HEK293 (cell line): Measurements from ENCODE around the gene HSF5.

Experiments used
- BCL6B ChIP-seq: fragments of 450-650 bp; formaldehyde crosslinking; IDR thresholded peaks from 2 replicates; pipeline ENCODE4 v1.5.1; 2017; ENCODE audit warnings: missing biosample characterization, missing genetic modification characterization
- HOXD13 ChIP-seq: sonication (generic); formaldehyde crosslinking; IDR thresholded peaks from 2 replicates; pipeline ENCODE4 v1.8.0; 2022; ENCODE audit warnings: missing genetic modification reagents, borderline replicate concordance
- KLF1 ChIP-seq: fragments of 450-650 bp; formaldehyde crosslinking; IDR thresholded peaks from 2 replicates; pipeline ENCODE4 v1.5.1; 2016; ENCODE audit warnings: missing biosample characterization, missing genetic modification characterization
- KLF10 ChIP-seq: fragments of 450-650 bp; IDR thresholded peaks from 2 replicates; pipeline ENCODE4 v1.5.1; 2018; ENCODE audit warnings: missing biosample characterization, mild to moderate bottlenecking, missing genetic modification characterization
- KLF7 ChIP-seq: fragments of 450-650 bp; formaldehyde crosslinking; IDR thresholded peaks from 2 replicates; pipeline ENCODE4 v1.5.1; 2016; ENCODE audit warnings: missing biosample characterization, missing genetic modification characterization, borderline replicate concordance
- REST ChIP-seq: fragments of 450-650 bp; formaldehyde crosslinking; IDR thresholded peaks from 2 replicates; pipeline ENCODE4 v1.5.1; 2016; ENCODE audit warnings: missing biosample characterization, missing genetic modification characterization
- SCRT1 ChIP-seq: fragments of 450-650 bp; formaldehyde crosslinking; IDR thresholded peaks from 2 replicates; pipeline ENCODE4 v1.5.1; 2016; ENCODE audit warnings: missing biosample characterization, missing genetic modification characterization, borderline replicate concordance
- TSHZ1 ChIP-seq: fragments of 450-650 bp; formaldehyde crosslinking; IDR thresholded peaks from 2 replicates; pipeline ENCODE4 v1.5.1; 2016; ENCODE audit warnings: missing biosample characterization, missing genetic modification characterization, borderline replicate concordance
- ZNF112 ChIP-seq: fragments of 450-650 bp; formaldehyde crosslinking; IDR thresholded peaks from 2 replicates; pipeline ENCODE4 v1.5.0; 2017; ENCODE audit warnings: missing biosample characterization, missing genetic modification characterization
- ZNF114 ChIP-seq: fragments of 450-650 bp; formaldehyde crosslinking; IDR thresholded peaks from 2 replicates; pipeline ENCODE4 v1.5.0; 2017; ENCODE audit warnings: missing biosample characterization, missing genetic modification characterization
- ZNF155 ChIP-seq: fragments of 450-650 bp; formaldehyde crosslinking; IDR thresholded peaks from 2 replicates; pipeline ENCODE4 v1.5.1; 2016; ENCODE audit warnings: missing biosample characterization, missing genetic modification characterization
- ZNF169 ChIP-seq: fragments of 450-650 bp; formaldehyde crosslinking; IDR thresholded peaks from 2 replicates; pipeline ENCODE4 v1.5.1; 2016; ENCODE audit warnings: missing biosample characterization, missing genetic modification characterization
- ZNF18 ChIP-seq: fragments of 450-650 bp; formaldehyde crosslinking; IDR thresholded peaks from 2 replicates; pipeline ENCODE4 v1.5.1; 2016; ENCODE audit warnings: missing biosample characterization, missing genetic modification characterization
- ZNF24 ChIP-seq: fragments of 450-650 bp; formaldehyde crosslinking; IDR thresholded peaks from 2 replicates; pipeline ENCODE4 v1.5.1; 2016; ENCODE audit warnings: missing biosample characterization, missing genetic modification characterization
- ZNF26 ChIP-seq: fragments of 450-650 bp; formaldehyde crosslinking; IDR thresholded peaks from 2 replicates; pipeline ENCODE4 v1.5.1; 2016; ENCODE audit warnings: missing biosample characterization, missing genetic modification characterization
- ZNF266 ChIP-seq: fragments of 450-650 bp; formaldehyde crosslinking; IDR thresholded peaks from 2 replicates; pipeline ENCODE4 v1.5.1; 2016; ENCODE audit warnings: missing biosample characterization, missing genetic modification characterization, low read depth
- ZNF324 ChIP-seq: fragments of 450-650 bp; formaldehyde crosslinking; IDR thresholded peaks from 2 replicates; pipeline ENCODE4 v1.5.1; 2016; ENCODE audit warnings: missing biosample characterization, missing genetic modification characterization
- ZNF391 ChIP-seq: fragments of 450-650 bp; formaldehyde crosslinking; IDR thresholded peaks from 2 replicates; pipeline ENCODE4 v1.5.1; 2016; ENCODE audit warnings: low read depth, missing biosample characterization, missing genetic modification characterization, borderline replicate concordance
- ZNF433 ChIP-seq: fragments of 450-650 bp; formaldehyde crosslinking; IDR thresholded peaks from 2 replicates; pipeline ENCODE4 v1.5.1; 2016; ENCODE audit warnings: missing biosample characterization, missing genetic modification characterization, low read depth
- ZNF513 ChIP-seq: fragments of 450-650 bp; IDR thresholded peaks from 2 replicates; pipeline ENCODE4 v1.5.1; 2018; ENCODE audit warnings: missing biosample characterization, missing genetic modification characterization
- ZNF549 ChIP-seq: fragments of 450-650 bp; IDR thresholded peaks from 2 replicates; pipeline ENCODE4 v1.5.1; 2018; ENCODE audit warnings: missing biosample characterization, missing genetic modification characterization, mild to moderate bottlenecking, inconsistent platforms, moderate library complexity
- ZNF558 ChIP-seq: fragments of 450-650 bp; formaldehyde crosslinking; IDR thresholded peaks from 2 replicates; pipeline ENCODE4 v1.5.1; 2016; ENCODE audit warnings: missing biosample characterization, missing genetic modification characterization
- ZNF600 ChIP-seq: fragments of 450-650 bp; formaldehyde crosslinking; IDR thresholded peaks from 2 replicates; pipeline ENCODE4 v1.5.1; 2016; ENCODE audit warnings: missing biosample characterization, missing genetic modification characterization
- ZNF610 ChIP-seq: fragments of 450-650 bp; formaldehyde crosslinking; IDR thresholded peaks from 2 replicates; pipeline ENCODE4 v1.5.1; 2016; ENCODE audit warnings: missing biosample characterization, missing genetic modification characterization, borderline replicate concordance
- ZNF692 ChIP-seq: fragments of 450-650 bp; formaldehyde crosslinking; IDR thresholded peaks from 2 replicates; pipeline ENCODE4 v1.5.1; 2016; ENCODE audit warnings: missing biosample characterization, missing genetic modification characterization
- ZSCAN16 ChIP-seq: fragments of 450-650 bp; formaldehyde crosslinking; IDR thresholded peaks from 2 replicates; pipeline ENCODE4 v1.5.1; 2016; ENCODE audit warnings: missing biosample characterization, missing genetic modification characterization

The HSF5 gene

GRCh38 chr17:58387834-58388233 lies 100.4 kb downstream of the HSF5 start (continued):
- TF ChIP-seq ZNF692 (tag by site-specific recombination): peak; percentile 86
- peak; percentile 89 for TF ChIP-seq ZNF24 (tag by site-specific recombination)
- peak; percentile 42; the same call in 1 of the 2 replicates for TF ChIP-seq ZNF600
- TF ChIP-seq ZNF549 (tag by site-specific recombination): no peak
- TF ChIP-seq ZNF433: no peak
- TF ChIP-seq KLF7: peak; percentile 83; the same call in 1 of the 2 replicates
- TF ChIP-seq ZNF266: no peak
- no peak for TF ChIP-seq ZNF391 (tag by site-specific recombination)
- TF ChIP-seq ZSCAN16: no peak
- peak; percentile 56; the same call in 1 of the 2 replicates for TF ChIP-seq ZNF610
- no peak for TF ChIP-seq ZNF155 (tag by site-specific recombination)
- TF ChIP-seq SCRT1 (tag by site-specific recombination): peak; percentile 95
- peak; percentile 93 for TF ChIP-seq TSHZ1 (tag by site-specific recombination)
- TF ChIP-seq ZNF26 (tag by site-specific recombination): no peak
- no peak for TF ChIP-seq ZNF169
- peak; percentile 77; the same call in 1 of the 2 replicates for TF ChIP-seq ZNF558
- TF ChIP-seq HOXD13: peak; percentile 99
- no peak for TF ChIP-seq ZNF112 (tag by site-specific recombination)
- no peak for TF ChIP-seq ZNF324 (tag by site-specific recombination)
- TF ChIP-seq BCL6B (tag by site-specific recombination): peak; percentile 57; the same call in 1 of the 2 replicates
- peak; percentile 98 for TF ChIP-seq KLF10 (tag by site-specific recombination)
- peak; percentile 81 for TF ChIP-seq ZNF18 (tag by site-specific recombination)
- TF ChIP-seq KLF1: peak; percentile 98
- TF ChIP-seq REST: no peak
- TF ChIP-seq ZNF114 (tag by site-specific recombination): no peak
- no peak for TF ChIP-seq ZNF513 (tag by site-specific recombination)
